Stimulated activated CD4-positive, alpha-beta T cell treated with anti-CD3 and anti-CD28 coated beads, Interleukin-1b, Interleukin-23, amount 100 ng/mL, for 4 hours (primary cell): ENCODE measurements around the gene RIC3.
"Not testable (repeated sequence)": the region's sequence is repeated elsewhere in the genome, so short reads cannot be mapped to it uniquely, and the experiment has no call there.

Source experiments
- DNase-seq, 2 donors: peaks; one replicate each; pipeline ENCODE4 v3.0.0-alpha.2; 2020; ENCODE audit warnings: low read depth in 2 of 2

The RIC3 gene

DNA sequence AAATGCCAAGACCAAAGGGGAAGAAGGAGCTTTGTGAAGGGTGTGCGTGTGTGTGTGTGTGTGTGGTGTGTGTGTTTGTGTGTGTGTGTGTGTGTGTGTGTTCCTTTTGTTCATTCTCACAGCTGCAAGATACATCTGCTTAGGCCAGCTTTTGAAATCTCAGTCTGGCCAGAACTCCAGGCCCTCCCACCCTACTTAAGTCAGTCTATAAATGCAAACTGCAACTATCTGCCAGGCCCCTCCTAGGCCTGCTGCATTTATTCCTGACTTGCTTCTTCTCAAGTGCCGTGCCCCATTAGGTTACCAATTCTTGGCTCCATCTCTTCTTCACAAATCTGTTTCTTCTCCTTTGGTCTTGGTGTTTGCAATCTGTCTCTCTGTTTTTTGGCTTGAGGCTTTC is 21.6 kb upstream of the RIC3 start:
- DNase-seq = no peak

DNA sequence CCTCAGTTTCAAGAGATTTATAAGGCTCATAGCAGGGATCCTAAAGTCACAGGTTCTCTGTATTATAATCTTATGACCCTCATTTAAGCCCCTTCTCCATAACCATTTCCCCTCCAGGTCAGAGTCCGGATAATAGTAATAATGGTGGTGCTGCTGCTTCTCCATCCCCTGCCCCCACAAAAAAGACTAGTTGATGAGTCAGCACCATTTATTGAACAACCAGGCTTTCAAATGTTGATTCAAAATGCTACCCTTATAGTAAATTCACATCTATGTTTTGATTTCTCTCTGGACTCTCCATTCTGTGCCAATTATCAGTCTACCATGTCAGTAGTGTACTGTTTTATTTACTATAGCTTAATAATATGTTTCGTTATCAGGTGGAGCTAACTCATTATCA is 17.6 kb upstream of the RIC3 start:
- no peak for DNase-seq

DNA sequence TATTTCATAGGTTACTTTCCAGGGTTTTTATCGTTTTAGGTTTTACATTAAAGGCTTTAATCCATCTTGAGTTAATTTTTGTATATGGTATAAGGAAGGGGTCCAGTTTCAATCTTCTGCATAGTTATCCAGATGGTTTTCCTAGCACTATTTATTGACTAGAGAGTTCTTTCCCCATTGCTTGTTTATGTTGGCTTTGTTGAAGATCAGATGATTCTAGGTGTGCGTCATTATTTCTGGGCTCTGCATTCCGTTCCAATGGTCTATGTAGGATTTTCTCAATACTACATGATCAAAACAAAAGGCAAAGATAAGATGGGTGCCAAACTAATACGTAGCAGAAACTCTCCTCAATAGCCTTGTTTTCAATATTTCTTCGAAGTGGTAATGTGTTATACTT is 14.3 kb upstream of the RIC3 start:
- no peak for DNase-seq

- DNase-seq = no peak
Observed at GRCh38 chr11:8180469-8180868, 11.6 kb upstream of the RIC3 start.

- no peak for DNase-seq
Observed at GRCh38 chr11:8178297-8178696, 9.5 kb upstream of the RIC3 start.

DNA sequence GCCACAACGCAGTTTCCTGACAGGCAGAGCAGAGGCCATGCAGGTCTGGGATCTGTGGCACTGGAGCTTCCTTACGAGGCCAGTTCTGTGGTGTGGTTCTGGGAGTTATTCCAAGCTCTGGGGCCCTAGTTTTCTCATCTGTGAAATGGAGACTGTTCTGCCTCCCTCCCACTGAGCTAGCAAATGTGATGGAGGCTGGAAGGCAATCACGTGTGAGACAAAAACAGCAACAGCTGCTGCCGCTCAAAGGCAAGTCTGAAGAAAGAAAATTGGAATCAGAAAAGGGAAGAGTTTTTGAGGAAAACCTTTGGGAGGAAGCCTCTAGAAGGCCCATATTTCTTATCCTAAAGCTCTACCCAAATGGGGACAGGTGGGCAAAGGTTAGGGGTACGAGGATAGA is 8.3 kb upstream of the RIC3 start:
- no peak for DNase-seq

- DNase-seq = no peak
Observed at GRCh38 chr11:8167796-8168195, 1.0 kb downstream of the RIC3 start.

DNA sequence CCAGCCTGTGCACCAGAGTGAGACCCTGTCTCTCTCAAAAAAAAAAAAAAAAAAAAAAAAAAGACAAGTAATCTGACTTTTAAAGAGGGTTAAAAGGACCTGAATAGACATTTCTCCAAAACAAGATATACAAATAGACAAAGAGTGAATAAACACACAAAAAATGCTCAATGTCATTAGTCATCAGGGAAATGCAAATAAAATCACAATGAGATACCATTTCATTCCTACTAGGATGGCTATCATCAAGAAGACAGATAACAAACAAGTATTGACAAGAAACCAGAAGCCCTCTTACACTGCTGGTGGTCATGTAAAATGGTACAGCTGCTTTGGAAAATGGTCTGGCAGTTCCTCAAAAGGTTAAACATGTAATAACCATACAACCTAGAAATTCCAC is 4.1 kb downstream of the RIC3 start:
- no peak for DNase-seq

DNA sequence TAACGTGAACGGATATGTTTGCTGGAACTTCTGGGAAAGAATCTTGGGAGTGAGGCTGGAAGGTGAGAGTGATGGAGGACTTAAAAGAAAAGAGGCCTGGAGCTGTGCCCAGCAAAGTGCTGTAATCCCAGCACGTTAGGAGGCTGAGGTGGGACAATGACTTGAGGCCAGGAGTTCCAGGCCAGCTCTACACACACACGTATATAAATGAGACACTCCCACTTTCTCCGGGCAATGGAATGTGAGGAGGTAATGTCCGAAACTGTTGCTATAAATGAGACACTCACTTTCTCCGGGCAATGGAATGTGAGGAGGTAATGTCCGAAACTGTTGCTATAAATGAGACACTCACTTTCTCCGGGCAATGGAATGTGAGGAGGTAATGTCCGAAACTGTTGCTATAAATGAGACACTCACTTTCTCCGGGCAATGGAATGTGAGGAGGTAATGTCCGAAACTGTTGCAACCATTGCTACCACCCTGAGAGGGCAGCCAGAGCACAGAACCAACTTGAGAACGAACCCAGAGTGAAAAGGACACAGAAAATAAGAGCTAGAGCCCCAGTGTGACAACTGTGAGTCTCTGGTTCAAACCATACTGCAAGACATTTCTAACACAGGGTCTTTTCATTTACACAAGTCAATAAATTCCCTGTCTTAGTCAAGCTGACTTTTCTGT is 7.1 kb downstream of the RIC3 start:
- DNase-seq = not testable (repeated sequence)

DNA sequence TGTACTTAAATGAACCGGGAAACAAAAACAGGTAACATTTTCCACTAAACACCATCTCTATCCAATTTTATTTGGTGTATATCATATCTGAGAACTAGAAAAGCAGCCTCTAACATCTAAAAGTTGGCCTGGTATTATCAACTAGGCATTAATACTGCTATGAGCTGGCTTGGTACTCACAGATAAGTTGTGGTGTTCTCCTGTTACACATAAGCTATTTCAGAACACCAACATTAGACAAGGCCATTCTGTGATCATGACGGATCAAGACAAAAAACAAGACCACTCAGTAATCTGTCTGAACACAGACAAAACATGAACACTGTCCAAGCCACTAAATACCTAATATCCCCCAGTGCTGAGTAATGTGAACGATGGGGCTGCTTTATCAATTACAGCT is 11.9 kb downstream of the RIC3 start:
- no peak for DNase-seq

DNA sequence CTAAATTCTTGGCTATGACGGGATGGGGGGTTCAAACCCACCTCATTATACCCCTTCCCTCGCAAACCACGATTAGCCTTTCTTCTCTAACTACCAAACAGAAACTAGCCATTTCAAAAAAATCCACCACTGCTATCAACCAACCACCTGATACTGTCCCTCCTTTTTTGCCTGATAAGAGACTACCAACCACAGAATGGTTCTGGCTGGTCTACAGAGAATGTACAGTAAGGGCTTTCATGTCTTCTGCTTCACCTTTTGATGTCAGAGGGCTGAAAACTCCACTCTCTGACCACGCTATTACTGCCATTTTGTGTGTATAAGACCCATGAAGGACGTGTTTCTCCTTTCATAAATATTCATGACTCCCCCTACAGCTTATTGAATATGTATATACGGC is 19.1 kb downstream of the RIC3 start:
- no peak for DNase-seq

- no peak for DNase-seq
Observed at GRCh38 chr11:8138526-8138925, 30.3 kb downstream of the RIC3 start.

GRCh38 chr11:8127447-8127846 is 41.4 kb downstream of the RIC3 start:
- no peak for DNase-seq

GRCh38 chr11:8126649-8127289 is 42.1 kb downstream of the RIC3 start:
- no peak for DNase-seq

GRCh38 chr11:8122173-8122764 is 46.6 kb downstream of the RIC3 start:
- no peak for DNase-seq

DNA sequence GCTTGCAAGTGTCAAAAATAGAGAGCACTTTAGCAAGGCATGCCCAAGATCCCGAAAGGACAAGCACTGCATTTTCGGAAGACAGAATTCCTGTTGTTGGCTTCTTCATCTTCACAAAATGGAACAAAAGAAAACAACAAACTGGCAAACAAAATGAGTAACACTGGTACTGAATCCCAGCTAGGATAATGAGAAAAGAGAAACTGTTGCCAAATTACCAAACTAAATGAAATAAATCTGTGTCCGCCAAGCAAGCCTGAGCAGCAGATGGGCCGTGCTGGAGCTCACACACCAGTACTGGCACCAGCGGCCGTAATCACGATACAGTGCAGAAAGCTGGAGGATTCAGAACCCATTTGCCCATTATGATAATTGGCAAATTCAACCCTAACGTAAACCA is 57.2 kb downstream of the RIC3 start:
- DNase-seq = no peak

DNA sequence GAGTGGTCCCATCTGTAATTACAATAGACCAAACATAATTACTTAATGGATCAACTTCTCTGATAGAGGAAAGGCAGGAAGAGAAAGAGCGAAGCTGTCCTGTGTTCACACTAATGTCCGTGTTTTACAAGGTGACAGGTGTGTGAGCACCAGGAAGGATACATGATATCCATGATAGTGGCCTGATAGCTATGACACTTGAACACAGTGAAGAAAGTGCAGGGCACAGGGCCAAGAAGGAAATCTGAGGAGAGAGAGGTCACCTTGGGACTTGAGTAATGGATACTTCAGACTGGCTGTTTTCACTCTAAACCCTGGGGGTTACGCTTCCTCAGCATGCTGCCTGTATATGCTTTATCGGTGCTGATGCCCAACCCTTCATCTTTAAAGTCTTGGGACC is 58.4 kb downstream of the RIC3 start:
- no peak for DNase-seq

DNA sequence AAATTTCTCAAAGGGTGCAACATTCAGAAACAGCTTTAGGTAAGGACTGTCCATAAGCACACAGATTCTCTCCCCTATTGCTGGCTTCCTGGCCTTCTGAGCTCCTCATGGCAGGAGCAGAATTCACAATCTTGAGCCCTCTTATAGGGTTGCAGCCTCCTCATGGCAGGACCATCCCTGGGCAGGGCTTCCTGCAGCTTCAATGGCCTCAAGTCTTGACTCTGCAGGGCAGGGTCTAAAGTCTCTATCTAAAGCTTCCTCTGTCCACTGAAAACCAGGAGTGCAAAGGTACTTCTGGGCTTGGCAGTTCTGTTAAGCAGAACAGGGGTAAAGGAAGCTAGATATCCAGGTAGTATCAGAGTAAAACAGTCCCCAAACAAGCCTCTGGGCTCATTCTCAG is 59.1 kb downstream of the RIC3 start:
- no peak for DNase-seq

- DNase-seq = no peak
Observed at GRCh38 chr11:8108421-8108820, 60.4 kb downstream of the RIC3 start.

DNA sequence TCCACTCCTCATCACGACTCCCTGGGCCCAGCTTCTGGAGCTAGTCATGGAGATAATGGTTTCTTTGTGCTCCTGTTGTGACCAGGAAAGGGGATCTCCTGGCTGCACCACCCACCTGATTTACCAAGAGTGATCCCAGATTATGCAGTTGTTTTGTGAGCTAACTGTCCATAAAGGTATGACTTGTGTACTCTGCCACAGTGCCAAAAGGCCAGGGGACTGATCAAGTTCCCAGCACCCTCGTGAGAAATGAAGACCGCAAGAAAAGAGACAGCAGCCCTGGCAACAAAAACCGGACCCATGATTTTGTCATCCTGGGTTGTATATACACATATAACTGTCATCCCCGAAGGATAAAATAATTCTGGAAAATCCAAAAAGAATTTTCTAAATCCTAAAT is 61.2 kb downstream of the RIC3 start:
- DNase-seq = no peak

- DNase-seq = no peak
Observed at GRCh38 chr11:8106679-8107078, 62.1 kb downstream of the RIC3 start.

GRCh38 chr11:8105666-8106065 is 63.2 kb downstream of the RIC3 start:
- DNase-seq = no peak

DNA sequence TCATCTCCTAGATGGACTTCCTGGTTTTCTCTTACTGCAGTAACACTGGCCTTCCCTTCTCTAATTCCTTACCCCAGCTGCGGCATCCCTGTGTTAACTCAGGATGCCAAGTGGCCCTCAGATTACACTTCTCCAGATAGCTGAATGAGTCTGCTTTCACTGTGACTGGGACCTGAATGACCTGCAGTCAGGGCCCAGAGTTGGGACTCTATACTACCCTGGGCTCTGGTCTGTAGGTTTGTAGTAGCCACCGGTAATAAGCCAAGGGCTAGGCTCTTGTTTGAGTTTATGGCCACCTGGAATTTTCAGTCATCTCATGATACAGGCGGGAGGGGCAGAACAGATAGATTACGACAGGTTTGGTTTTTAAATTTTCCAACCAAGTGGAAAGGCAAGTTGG is 63.7 kb downstream of the RIC3 start:
- DNase-seq = no peak

DNA sequence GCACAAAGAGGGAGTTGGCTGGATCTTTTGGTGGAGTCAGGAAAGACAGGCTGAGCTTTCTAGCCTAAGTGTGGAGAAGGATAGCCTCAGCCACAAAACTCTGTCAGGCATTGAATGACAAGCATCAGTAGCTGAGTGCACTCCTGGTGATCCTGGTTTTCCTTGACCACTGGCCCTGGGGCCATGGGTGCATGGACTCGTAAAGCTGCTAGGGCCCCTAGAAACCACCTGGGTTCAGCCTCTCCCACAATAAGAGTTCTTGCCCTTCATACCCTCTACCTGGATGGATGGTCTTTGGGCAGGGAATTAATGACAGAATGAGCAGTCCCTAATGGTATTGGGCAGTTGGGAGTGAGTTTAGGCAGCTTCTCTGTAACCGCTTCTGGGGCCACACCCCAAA is 64.9 kb downstream of the RIC3 start:
- DNase-seq = no peak
